ENCODE measurements around the gene CDH12.
"Not testable (repeated sequence)": the region's sequence is repeated elsewhere in the genome, so short reads cannot be mapped to it uniquely, and the experiment has no call there.

Gene CDH12

DNA sequence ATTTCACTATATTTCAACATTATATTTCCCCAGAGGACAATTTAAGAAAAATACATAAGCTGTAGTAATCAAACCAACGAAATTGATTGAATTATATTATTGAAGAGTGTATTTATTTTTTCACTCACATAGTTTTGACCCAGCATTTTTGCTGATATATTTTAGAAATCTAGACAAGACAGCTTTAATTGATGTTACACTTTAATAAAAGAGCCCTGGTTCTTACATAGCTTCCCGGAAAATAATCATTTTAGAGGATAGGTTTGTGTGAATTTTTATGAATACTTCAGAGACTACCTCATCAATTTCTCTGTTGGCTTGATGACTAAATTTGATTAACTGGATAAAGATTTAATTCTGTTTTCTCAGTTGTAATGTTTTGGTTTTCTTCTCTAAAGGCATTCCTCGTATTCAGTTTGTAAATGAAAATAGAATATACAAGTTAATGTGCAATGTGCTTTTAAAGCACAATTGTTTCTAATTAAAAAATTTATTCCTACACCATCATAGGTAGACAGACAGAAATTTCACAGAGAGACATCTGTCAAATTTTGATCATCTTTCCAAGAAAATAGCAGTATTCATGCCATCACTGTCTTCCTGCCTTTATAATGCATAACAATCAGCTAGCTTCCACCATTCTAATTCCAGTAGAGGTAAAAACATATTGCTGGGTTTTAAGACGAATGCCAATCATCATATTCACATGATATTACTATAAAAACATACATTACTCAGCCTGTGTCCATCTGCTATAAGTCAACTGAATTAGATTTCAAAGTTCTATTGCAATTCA lies 441.4 kb downstream of the CDH12 start:
- no peak for DNase-seq

DNA sequence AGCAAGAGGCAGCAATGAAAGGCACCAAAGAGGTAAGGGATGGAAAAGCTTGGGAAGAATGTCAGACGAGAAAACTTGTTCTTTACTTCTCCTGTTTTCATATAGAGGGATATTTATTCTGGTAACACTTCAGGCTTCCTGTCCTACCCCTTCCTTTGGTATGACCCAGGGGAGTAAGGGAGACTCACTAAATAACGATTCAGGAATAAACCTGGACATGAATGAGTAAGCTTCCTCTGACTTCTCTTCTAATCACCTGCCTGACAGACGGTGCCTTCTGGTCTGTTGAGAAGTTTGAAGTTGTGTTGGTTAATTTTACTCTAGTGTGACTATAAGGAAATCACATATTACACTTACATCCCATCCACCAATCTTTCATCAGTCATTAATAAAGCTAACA lies 461.2 kb downstream of the CDH12 start:
- DNase-seq: no peak

- DNase-seq: no peak
Observed at GRCh38 chr5:22390888-22391287, 462.3 kb downstream of the CDH12 start.

- DNase-seq: no peak
Observed at GRCh38 chr5:22372826-22373660, 480.1 kb downstream of the CDH12 start.

- no peak for DNase-seq
Observed at GRCh38 chr5:22372376-22372775, 480.8 kb downstream of the CDH12 start.

- no peak for DNase-seq
Observed at GRCh38 chr5:22354956-22355355, 498.2 kb downstream of the CDH12 start.

- no peak for DNase-seq
Observed at GRCh38 chr5:22352493-22352892, 500.7 kb downstream of the CDH12 start.

DNA sequence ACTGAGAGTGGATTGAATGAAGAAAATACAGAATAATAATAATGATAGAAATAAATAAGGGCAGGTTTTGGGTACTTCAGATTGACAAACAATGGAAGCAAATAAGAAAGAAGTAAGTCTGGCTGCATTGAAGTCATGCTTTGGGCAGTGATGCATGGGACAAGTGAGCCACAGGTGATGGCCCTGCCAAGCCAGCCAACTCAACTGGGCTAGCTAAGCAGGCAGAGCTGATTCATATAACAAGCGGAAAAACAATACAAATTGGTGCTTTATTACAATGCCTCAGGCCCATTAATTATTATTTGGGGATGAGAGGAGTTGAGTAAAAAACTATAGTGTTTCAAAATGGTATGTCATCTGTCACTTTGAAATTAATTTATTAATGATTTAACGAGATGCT lies 502.0 kb downstream of the CDH12 start:
- DNase-seq: no peak

DNA sequence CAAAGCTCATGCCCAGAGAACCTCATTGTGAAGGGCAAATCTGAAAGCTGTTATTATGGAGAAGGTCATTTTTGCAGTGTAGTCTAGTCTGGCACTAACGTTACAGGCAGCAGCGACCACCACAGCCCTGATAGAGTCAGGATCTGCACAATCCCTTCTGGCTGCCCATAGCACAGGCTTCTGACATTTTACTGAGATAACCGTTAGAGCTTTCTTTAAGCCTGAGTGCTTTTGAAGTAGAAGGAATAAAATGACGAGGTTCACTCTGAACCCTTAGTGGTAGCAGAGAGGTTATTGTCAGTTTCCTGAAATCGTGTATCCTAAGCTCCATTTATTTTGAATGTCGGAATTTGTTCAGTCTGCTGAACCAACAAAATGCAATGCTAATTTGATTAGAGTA lies 505.1 kb downstream of the CDH12 start:
- DNase-seq: no peak

DNA sequence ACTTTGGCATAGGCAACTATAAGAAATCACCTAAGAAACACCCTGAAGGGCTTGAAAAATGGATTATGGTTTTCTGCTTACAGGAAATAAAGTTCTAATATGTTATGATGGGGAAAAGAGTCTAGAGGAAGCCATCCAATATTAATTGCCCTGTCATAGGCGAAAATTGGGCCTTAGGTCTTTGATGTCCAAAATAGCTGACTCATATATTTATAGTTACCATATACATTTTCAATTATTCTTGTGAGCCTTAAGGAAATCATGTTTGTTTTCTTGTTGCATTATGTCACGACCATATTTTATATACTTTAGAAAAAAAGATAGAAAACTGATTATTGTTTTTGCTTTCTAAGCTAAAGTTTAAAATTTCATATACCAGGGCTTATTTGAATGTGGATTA lies 509.1 kb downstream of the CDH12 start:
- DNase-seq: no peak

GRCh38 chr5:22341406-22341805 lies 511.7 kb downstream of the CDH12 start:
- no peak for DNase-seq

- not testable (repeated sequence) for DNase-seq
Observed at GRCh38 chr5:22332949-22333348, 520.2 kb downstream of the CDH12 start.

- DNase-seq: no peak
Observed at GRCh38 chr5:22329683-22330082, 523.5 kb downstream of the CDH12 start.

GRCh38 chr5:22319798-22320197 lies 533.3 kb downstream of the CDH12 start:
- no peak for DNase-seq

DNA sequence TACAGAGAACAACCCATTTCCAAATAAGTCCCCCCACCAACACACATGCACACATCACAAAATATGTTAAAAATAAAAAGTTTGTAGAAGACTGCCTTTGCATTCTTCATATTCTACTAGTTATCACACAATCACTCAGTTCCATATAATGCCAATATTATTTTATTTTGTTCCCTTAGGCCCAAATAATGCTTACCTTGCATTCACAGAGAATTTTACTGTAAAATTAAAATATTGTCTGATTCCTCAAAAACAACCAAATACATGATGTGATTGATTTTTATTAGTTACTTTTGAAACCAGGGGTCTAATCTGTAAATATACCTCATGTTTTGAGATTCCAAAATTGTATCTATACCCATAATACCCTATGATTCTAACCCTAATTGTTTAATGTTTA lies 536.9 kb downstream of the CDH12 start:
- no peak for DNase-seq

DNA sequence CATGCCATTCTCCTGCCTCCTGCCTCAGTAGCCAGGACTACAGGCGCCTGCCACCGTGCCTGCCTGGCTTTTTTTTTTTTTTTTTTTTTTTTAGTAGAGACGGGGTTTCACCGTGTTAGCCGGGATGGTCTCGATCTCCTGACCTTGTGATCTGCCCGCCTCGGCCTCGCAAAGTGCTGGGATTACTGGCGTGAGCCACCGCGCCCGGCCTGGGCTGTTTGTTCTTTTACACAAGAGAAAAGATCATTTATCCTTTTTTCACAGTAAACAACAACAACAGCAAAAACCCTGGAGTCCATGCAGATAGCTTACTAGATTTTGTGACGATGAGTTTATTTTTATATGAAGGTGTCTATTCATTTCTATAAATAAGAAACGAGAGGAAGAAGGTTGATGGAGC lies 538.1 kb downstream of the CDH12 start:
- not testable (repeated sequence) for DNase-seq

DNA sequence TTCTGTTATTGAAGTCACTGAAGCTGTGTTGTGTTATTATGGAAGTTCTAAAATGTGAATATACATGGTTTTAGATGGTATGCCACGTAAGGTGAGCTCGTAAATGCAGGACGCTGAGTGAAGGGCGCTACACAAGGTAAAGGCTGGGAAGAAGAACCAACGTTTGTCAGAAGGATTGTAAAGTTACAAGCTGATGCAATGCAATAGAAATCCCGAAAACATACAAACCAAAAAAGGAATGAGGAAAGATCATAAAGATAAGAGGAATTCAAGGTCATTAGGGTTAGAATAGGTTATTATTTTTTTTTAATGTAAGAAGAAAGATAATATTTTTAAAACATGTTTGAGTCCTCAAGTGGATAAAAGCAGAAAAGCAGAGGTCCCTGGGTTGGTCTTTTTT lies 538.6 kb downstream of the CDH12 start:
- no peak for DNase-seq

DNA sequence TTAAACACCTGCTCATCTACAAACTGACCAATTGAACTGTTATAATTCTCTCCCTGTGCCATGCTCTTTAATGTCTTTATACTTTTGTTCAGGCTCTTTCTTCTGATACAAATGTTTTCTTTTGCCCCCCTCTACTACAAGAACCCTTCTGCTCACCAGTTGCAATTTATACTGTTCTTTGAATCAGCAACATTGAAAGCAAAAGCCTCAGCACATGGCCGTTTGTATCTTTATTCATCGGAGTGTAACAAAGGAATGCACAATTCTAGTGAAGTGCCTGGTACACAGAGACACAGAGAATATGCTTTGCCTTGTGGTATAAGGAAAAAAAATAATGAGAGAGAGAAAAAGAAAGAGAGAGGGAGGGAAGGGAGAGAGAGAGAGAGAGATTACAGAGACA lies 547.1 kb downstream of the CDH12 start:
- no peak for DNase-seq

GRCh38 chr5:22295832-22296231 lies 557.3 kb downstream of the CDH12 start:
- no peak for DNase-seq

DNA sequence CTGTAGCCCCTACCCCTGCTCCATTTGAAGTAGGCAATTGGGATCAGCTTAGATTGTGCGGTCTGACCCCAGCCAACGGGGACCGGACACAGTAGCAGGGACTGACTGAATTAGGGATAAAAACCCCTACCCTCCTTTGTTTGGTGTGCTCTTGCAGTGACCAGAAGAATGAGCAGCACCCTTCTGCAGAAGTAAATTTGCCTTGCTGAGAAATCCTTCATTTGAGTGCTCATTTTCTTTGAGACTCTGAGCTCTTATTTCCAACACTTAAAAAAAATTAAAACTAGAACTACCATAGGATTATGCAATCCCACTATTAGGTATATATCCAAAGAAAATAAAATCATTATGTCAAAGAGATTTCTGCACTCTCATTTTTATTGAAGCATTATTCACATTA lies 560.0 kb downstream of the CDH12 start:
- no peak for DNase-seq

DNA sequence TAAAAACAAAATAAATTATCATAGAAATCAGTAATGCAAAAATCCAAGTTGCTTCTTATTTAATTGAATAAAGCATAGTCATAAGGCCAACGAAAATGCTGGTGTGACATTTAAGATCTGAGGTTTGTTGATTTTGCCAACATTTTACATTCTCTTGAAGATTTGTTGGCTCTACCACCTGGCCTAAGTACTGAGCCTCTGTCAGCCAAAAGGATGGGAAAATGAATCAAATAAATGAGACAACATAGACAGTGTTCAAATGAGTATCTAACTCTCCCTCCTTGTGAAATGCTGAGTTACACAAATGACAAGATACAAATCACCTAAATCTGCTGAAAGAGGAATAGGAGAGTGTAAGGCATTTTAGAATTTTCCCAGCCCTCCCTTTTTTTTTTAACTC lies 575.0 kb downstream of the CDH12 start:
- no peak for DNase-seq

DNA sequence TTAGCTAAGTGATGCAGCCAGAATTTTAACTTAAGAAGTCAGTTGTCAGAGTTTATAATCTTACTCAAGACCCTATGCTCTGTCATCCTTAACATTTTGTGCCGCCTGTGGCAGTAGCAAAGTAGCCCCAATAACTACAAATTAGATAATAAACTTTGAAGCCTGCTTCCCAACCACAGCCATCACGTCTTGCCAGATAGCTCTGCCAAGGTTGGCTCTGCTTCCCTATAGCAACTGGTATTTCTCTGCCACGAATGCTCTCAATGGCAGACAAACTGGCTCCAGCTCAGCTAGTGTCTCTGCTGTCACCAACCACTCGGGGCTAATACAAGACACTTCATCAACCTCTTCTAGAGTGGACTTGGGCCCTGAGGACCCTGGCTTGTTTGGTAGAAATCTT lies 576.1 kb downstream of the CDH12 start:
- DNase-seq: no peak

GRCh38 chr5:22265855-22266254 lies 587.3 kb downstream of the CDH12 start:
- DNase-seq: not testable (repeated sequence)

- no peak for DNase-seq
Observed at GRCh38 chr5:22258139-22258538, 595.0 kb downstream of the CDH12 start.
